NCI-H345 treated with DMSO at 0.1 percent for 48 hours (cell line): Measurements from ENCODE around the gene FBN1.

Experiments used
- DNase-seq: peaks from one replicate; lab custom pipeline; 2025; ENCODE audit not compliant: unreplicated experiment; lab: John Stamatoyannopoulos, UW

The FBN1 gene

GRCh38 chr15:48381861-48382260 is 263.6 kb downstream of the FBN1 start:
- no peak for DNase-seq

- no peak for DNase-seq
These were observed 265.3 kb downstream of the FBN1 start for GRCh38 chr15:48380198-48380597.

GRCh38 chr15:48375767-48376166 is 269.7 kb downstream of the FBN1 start:
- DNase-seq = no peak

GRCh38 chr15:48374472-48374871 is 271.0 kb downstream of the FBN1 start:
- DNase-seq = no peak

GRCh38 chr15:48373821-48374451 is 271.6 kb downstream of the FBN1 start:
- no peak for DNase-seq

- DNase-seq = no peak
These were observed 273.5 kb downstream of the FBN1 start for GRCh38 chr15:48371961-48372360.

- DNase-seq = no peak
These were observed 274.0 kb downstream of the FBN1 start for GRCh38 chr15:48371550-48371949.

- no peak for DNase-seq
These were observed 275.0 kb downstream of the FBN1 start for GRCh38 chr15:48370460-48370859.

- no peak for DNase-seq
These were observed 278.0 kb downstream of the FBN1 start for GRCh38 chr15:48367483-48367882.

- DNase-seq = no peak
These were observed 278.8 kb downstream of the FBN1 start for GRCh38 chr15:48366584-48367312.

- no peak for DNase-seq
These were observed 279.9 kb downstream of the FBN1 start for GRCh38 chr15:48365575-48365974.

- DNase-seq = no peak
These were observed 282.0 kb downstream of the FBN1 start for GRCh38 chr15:48363474-48363873.

GRCh38 chr15:48361685-48362084 is 283.8 kb downstream of the FBN1 start:
- no peak for DNase-seq

GRCh38 chr15:48360841-48361240 is 284.7 kb downstream of the FBN1 start:
- no peak for DNase-seq
